IMR-90 (cell line): ENCODE results near the gene NAMPT. TPM values are rescaled to one million over a fixed set of nuclear protein-coding genes. Genes with fewer than 3 reads are reported as not detected.

Experiments used
- ATAC-seq: fragments of 200-7000 bp; cut with Tn5 transposase; 2 replicates; pipeline ENCODE4 v1.9.1; 2020; ENCODE audit warnings: low read depth, mild to moderate bottlenecking, moderate library complexity
- BruUV-seq: library from RNA; stranded (reverse); fragments of 400-500 nt; replicated peaks from 2 replicates; lab custom pipeline; 2021; lab: Mats Ljungman, UMichigan
- CTCF ChIA-PET: fragments of 300-600 bp; formaldehyde crosslinking; extraction: SDS; loops from one replicate; lab custom pipeline; 2021; ENCODE audit warnings: antibody characterized with exemption; lab: Yijun Ruan, JAX
- POLR2A ChIA-PET: fragments of 300-600 bp; sonication (Branson Sonifier 250); formaldehyde crosslinking; loops from one replicate; lab custom pipeline; 2022; ENCODE audit warnings: antibody characterized with exemption; ENCODE audit not compliant: unreplicated experiment; lab: Charles Lee
- DNase-seq: peaks from one replicate; pipeline ENCODE4 v3.0.0; 2013
- H2AFZ ChIP-seq: replicated peaks from 2 replicates; pipeline ENCODE3; 2013; ENCODE audit warnings: low read length, mild to moderate bottlenecking; ENCODE audit not compliant: poor library complexity
- H2AK5ac ChIP-seq: 2 replicates; pipeline ENCODE4 v1.6.1; 2013; ENCODE audit warnings: low read depth, low read length, inconsistent platforms
- H2AK9ac ChIP-seq: replicated peaks from 2 replicates; pipeline ENCODE3; 2013; ENCODE audit warnings: mild to moderate bottlenecking, low read depth, low read length, moderate library complexity; ENCODE audit not compliant: poor library complexity
- H2BK120ac ChIP-seq: 2 replicates; pipeline ENCODE4 v1.6.1; 2013; ENCODE audit warnings: low read depth, low read length, inconsistent platforms
- H2BK15ac ChIP-seq: 3 replicates; pipeline ENCODE4 v1.6.1; 2013; ENCODE audit warnings: low read depth, low read length, inconsistent platforms
- H2BK20ac ChIP-seq: 2 replicates; pipeline ENCODE4 v1.6.1; 2013; ENCODE audit warnings: low read depth, mild to moderate bottlenecking, inconsistent platforms, low read length, moderate library complexity
- H2BK5ac ChIP-seq: 2 replicates; pipeline ENCODE4 v1.6.1; 2013; ENCODE audit warnings: mild to moderate bottlenecking, low read depth, low read length, inconsistent platforms; ENCODE audit not compliant: poor library complexity, severe bottlenecking
- H3K14ac ChIP-seq: replicated peaks from 2 replicates; pipeline ENCODE4 v1.6.1; 2013; ENCODE audit warnings: low read depth, low read length, inconsistent platforms
- H3K18ac ChIP-seq: 2 replicates; pipeline ENCODE4 v1.6.1; 2013; ENCODE audit warnings: low read depth, low read length, control low read depth
- H3K23ac ChIP-seq: 2 replicates; pipeline ENCODE4 v1.6.1; 2013; ENCODE audit warnings: low read depth, low read length, inconsistent platforms
- H3K27ac ChIP-seq: 2 replicates; pipeline ENCODE4 v1.5.1; 2013; ENCODE audit warnings: mild to moderate bottlenecking, control low read depth, low read length; ENCODE audit not compliant: insufficient read depth
- H3K27me3 ChIP-seq: 2 replicates; pipeline ENCODE4 v1.6.1; 2013; ENCODE audit warnings: low read length; ENCODE audit not compliant: control insufficient read depth, insufficient read depth
- H3K36me3 ChIP-seq: 2 replicates; pipeline ENCODE4 v1.6.1; 2013; ENCODE audit warnings: low read length, mixed read lengths; ENCODE audit not compliant: control insufficient read depth, insufficient read depth
- H3K4ac ChIP-seq: 2 replicates; pipeline ENCODE4 v1.6.1; 2013; ENCODE audit warnings: low read depth, low read length, inconsistent platforms
- H3K4me1 ChIP-seq: 2 replicates; pipeline ENCODE4 v1.6.1; 2013; ENCODE audit warnings: low read length, mixed read lengths; ENCODE audit not compliant: control insufficient read depth, insufficient read depth
- H3K4me2 ChIP-seq: 2 replicates; pipeline ENCODE4 v1.6.1; 2013; ENCODE audit warnings: low read depth, mild to moderate bottlenecking, control low read depth, low read length, moderate library complexity
- H3K4me3 ChIP-seq: 2 replicates; pipeline ENCODE4 v1.5.1; 2013; ENCODE audit warnings: low read depth, mild to moderate bottlenecking, control low read depth, low read length, moderate library complexity; ENCODE audit not compliant: insufficient read depth
- H3K56ac ChIP-seq: 2 replicates; pipeline ENCODE4 v1.6.1; 2013; ENCODE audit warnings: low read length, inconsistent platforms; ENCODE audit not compliant: insufficient read depth; ENCODE audit errors: extremely low read depth
- H3K79me1 ChIP-seq, 2 experiments: 2 replicates each; pipeline ENCODE4 v1.6.1; 2013; ENCODE audit warnings: low read length in 2 of 2, inconsistent platforms in 1 of 2, low read depth in 1 of 2
- H3K9ac ChIP-seq: 2 replicates; pipeline ENCODE4 v1.6.1; 2013; ENCODE audit warnings: low read depth, low read length, control low read depth
- H3K9me1 ChIP-seq: 2 replicates; pipeline ENCODE4 v1.6.1; 2013; ENCODE audit warnings: low read length, inconsistent platforms; ENCODE audit not compliant: insufficient read depth
- H3K9me3 ChIP-seq: 2 replicates; pipeline ENCODE4 v1.6.1; 2013; ENCODE audit warnings: low read length; ENCODE audit not compliant: control insufficient read depth, insufficient read depth
- H4K20me1 ChIP-seq: 2 replicates; pipeline ENCODE4 v1.6.1; 2013; ENCODE audit warnings: low read length, inconsistent platforms; ENCODE audit not compliant: insufficient read depth
- H4K5ac ChIP-seq: 2 replicates; pipeline ENCODE4 v1.6.1; 2013; ENCODE audit warnings: mild to moderate bottlenecking, low read depth, low read length, control low read depth
- H4K8ac ChIP-seq, 2 experiments: 2 replicates each; pipeline ENCODE4 v1.6.1; 2013; ENCODE audit warnings: low read depth in 2 of 2, low read length in 2 of 2, control low read depth in 1 of 2, inconsistent platforms in 1 of 2
- H4K91ac ChIP-seq: 2 replicates; pipeline ENCODE4 v1.6.1; 2013; ENCODE audit warnings: low read depth, low read length, inconsistent platforms; ENCODE audit not compliant: insufficient read depth
- FOS ChIP-seq: fragments of 150-350 bp; IDR thresholded peaks from 2 replicates; pipeline ENCODE4 v1.6.1; 2016; ENCODE audit warnings: low read depth, low read length
- NFE2L2 ChIP-seq: fragments of 150-350 bp; IDR thresholded peaks from 2 replicates; pipeline ENCODE4 v1.6.1; 2016; ENCODE audit warnings: low read depth, mild to moderate bottlenecking, low read length
- POLR2A ChIP-seq: IDR thresholded peaks from 2 replicates; pipeline ENCODE4 v1.6.1; 2012; ENCODE audit warnings: mild to moderate bottlenecking, low read depth, low read length
- SMC3 ChIP-seq: fragments of 150-350 bp; IDR thresholded peaks from 2 replicates; pipeline ENCODE4 v1.6.1; 2016; ENCODE audit warnings: low read depth, mild to moderate bottlenecking, antibody characterized with exemption, low read length, moderate library complexity
- USF2 ChIP-seq: fragments of 150-350 bp; IDR thresholded peaks from 2 replicates; pipeline ENCODE4 v1.6.1; 2017; ENCODE audit warnings: mild to moderate bottlenecking, antibody characterized with exemption, low read length, low read depth
- whole genome bisulfite sequencing, 2 experiments: methylation state at CpG; one replicate each; pipeline versions ENCODE4 v1.1.5 to v1.1.7; 2013; ENCODE audit warnings: missing lambda C conversion rate in 2 of 2; ENCODE audit not compliant: insufficient read length in 1 of 2; ENCODE audit errors: extremely low coverage in 2 of 2; 5-methylcytosine and 5-hydroxymethylcytosine counted together
- dilution Hi-C: fragments of 300-500 bp; cut with HindIII; formaldehyde crosslinking; loops from one replicate; pipeline ENCODE4 v1.14.3; 2018; ENCODE audit warnings: low sequenced_read_pairs; ENCODE audit not compliant: unreplicated experiment
- in situ Hi-C: fragments of 300-500 bp; cut with MboI; formaldehyde crosslinking; loops from 3 replicates; pipeline ENCODE4 v1.14.3; 2019; ENCODE audit warnings: low sequenced_read_pairs, inconsistent platforms, mixed read lengths
- intact Hi-C: fragments of 100-400 bp; cut with micrococcal nuclease; formaldehyde crosslinking; loops from 2 replicates; pipeline ENCODE4 v1.10.0; 2022
- polyA plus RNA-seq, 3 experiments: library from polyadenylated mRNA; depleted of rRNA; stranded (reverse); fragments of >200 nt; gene quantifications; 2 replicates each; pipeline ENCODE4 v1.2.3, GENCODE V29; 2012; ENCODE audit warnings: low replicate concordance in 1 of 3
- total RNA-seq: library from RNA; depleted of rRNA; stranded (reverse); fragments of >200 nt; gene quantifications from 2 replicates; pipeline ENCODE4 v1.2.3, GENCODE V29; 2012

The NAMPT gene
- total and polyA plus RNA-seq, 2 of the 4 experiments (the other 2 are of a cell fraction): 13.3 to 31.7 TPM

GRCh38 chr7:106256144-106256543 lies 28.6 kb downstream of the NAMPT start:
- BruUV-seq: no TSS peak
- CTCF ChIA-PET: no interaction called here
- Histone ChIP-seq H2BK20ac (no peak overlapping the region), H2BK5ac (no peak overlapping the region), H4K5ac (no peak overlapping the region), H3K9me1 (no peaks in the 10 kb centered on the region), H3K23ac (no peak overlapping the region), H3K79me1 (peaks cover 0 to 7% of the 10 kb centered on the region in 2 experiments; a peak in 2 of 4 replicates), H3K27ac (no peak overlapping the region), H4K91ac (no peak overlapping the region), H3K4me3 (no peak overlapping the region), H3K36me3 (peaks cover 45% of the 10 kb centered on the region), H4K20me1 (no peaks in the 10 kb centered on the region), H3K14ac (no peak overlapping the region), H4K8ac (no peak overlapping the region), H3K4me1 (no peaks in the 10 kb centered on the region), H3K9me3 (no peaks in the 10 kb centered on the region), H2BK15ac (no peak overlapping the region), H2AK5ac (no peak overlapping the region), H3K9ac (no peak overlapping the region), H2AK9ac (no peak overlapping the region), H3K4ac (no peak overlapping the region), H3K18ac (no peak overlapping the region), H2BK120ac (no peak overlapping the region), H3K27me3 (no peaks in the 10 kb centered on the region), H3K56ac (no peak overlapping the region), H2AFZ (no peak overlapping the region), H3K4me2 (no peak overlapping the region)
- intact Hi-C loops (no loop called here), dilution Hi-C loops (no loop called here), in situ Hi-C loops (no loop called here)
- no peak for ATAC-seq
- POLR2A ChIA-PET: no interaction called here
- WGBS, 2 experiments: no CpG with 5 or more reads among the region's 2 CpGs
- TF ChIP-seq FOS: no peak
- TF ChIP-seq USF2: no peak
- no peak for TF ChIP-seq POLR2A
- TF ChIP-seq SMC3: no peak
- no peak for TF ChIP-seq NFE2L2
- no peak for DNase-seq
